ENCODE data around the gene SELENOH.

SELENOH gene

DNA sequence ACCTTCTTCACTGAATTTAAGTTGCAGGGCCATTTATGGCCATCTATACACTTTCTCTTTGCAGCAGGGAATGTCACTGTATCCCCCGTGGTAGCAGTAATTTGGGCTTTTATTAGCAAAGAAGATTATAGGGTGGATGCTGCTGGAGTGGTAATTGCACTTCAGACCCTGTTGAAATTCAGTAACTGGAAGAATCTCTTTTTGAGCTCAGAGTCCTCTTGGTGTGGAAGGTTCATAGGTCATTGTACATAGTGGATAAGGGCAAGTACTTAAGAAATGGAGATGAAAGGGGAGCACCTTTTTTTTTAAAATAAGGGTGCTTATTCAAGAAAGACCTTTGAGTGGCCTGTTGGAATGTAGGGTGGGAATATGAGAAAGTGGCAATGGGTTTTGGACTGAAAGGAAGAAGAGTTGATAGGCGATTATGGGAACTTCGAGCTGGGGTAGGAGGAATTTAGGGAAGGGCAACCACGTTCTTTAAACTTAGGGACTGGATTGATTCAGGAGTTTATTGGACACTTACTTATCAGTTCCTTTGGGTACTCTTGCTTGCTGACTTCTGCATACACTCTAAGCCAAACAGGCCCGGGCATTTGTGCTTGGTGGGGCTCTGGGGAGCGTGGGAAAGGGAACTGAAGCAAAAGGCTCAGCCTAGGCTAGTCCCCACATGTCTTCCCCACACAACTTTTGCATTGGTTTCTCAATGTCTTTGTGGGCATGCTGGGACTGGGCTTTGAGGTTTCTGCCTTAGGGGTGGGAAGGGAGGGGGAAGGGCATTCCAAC lies 46.8 kb downstream of the SELENOH start:
- Mint-ChIP-seq H3K36me3 (no peaks in the 10 kb centered on the region), H3K4me1 (peaks cover 30% of the 10 kb centered on the region), H3K4me3 (no peak overlapping the region), H3K9me3 (no peaks in the 10 kb centered on the region), H3K27me3 (no peaks in the 10 kb centered on the region), H3K27ac (no peak overlapping the region)

DNA sequence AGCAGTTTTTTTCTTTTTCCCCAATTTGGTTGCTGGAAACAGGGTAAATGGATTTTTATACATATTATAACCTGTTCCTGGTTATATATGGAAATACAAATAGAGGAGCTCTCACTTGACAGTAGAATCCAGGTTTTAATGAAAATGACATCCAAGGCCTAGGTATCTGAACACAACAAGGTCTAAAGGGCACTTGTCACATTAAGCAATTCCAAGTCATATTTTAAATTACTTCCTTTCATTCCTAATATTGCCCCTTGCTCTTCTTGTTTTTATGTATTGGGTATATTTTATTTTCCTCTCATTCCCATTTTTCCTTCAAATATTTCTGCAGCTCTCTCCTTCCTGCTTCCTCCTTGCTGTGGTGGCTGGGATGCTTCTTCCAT lies 47.4 kb downstream of the SELENOH start:
- no peaks in the 10 kb centered on the region for H3K36me3 Mint-ChIP-seq
- H3K27ac Mint-ChIP-seq = no peak overlapping the region
- no peak overlapping the region for H3K4me3 Mint-ChIP-seq
- H3K9me3 Mint-ChIP-seq = no peaks in the 10 kb centered on the region
- no peaks in the 10 kb centered on the region for H3K27me3 Mint-ChIP-seq
- H3K4me1 Mint-ChIP-seq = peaks cover 36% of the 10 kb centered on the region

DNA sequence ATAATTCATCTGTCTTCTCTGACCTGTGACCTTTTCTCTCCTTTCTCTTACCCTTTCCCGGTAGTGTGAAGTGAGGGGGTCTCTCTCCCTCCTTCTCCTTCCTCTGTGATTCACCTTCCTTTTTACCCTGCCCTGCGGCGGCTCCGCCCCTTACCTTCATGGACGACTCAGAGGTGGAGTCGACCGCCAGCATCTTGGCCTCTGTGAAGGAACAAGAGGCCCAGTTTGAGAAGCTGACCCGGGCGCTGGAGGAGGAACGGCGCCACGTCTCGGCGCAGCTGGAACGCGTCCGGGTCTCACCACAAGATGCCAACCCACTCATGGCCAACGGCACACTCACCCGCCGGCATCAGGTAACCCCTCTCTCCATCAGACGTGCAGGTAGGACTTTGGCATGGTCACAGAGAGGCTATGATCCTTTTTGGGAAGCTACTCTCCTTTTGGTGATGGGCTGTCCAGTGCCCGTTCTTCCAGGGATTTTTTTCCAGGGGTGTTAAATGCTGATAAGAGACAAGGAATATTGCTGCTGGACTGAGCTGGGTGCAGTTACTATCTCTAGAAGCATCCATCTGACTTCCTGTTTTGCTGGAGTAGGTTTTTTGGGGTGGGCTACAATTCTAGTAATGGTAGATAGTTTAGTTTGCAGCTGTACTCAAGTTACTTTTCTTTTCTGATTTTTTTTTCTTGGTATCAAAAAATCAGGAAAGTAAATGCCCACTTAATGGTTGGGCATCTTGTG lies 50.2 kb downstream of the SELENOH start:
- H3K4me3 Mint-ChIP-seq = peak overlapping the region; percentile 72
- H3K4me1 Mint-ChIP-seq = peaks cover 42% of the 10 kb centered on the region
- H3K27ac Mint-ChIP-seq = peak overlapping the region; percentile 93
- H3K36me3 Mint-ChIP-seq = peaks cover 4% of the 10 kb centered on the region
- no peaks in the 10 kb centered on the region for H3K9me3 Mint-ChIP-seq
- H3K27me3 Mint-ChIP-seq = no peaks in the 10 kb centered on the region

DNA sequence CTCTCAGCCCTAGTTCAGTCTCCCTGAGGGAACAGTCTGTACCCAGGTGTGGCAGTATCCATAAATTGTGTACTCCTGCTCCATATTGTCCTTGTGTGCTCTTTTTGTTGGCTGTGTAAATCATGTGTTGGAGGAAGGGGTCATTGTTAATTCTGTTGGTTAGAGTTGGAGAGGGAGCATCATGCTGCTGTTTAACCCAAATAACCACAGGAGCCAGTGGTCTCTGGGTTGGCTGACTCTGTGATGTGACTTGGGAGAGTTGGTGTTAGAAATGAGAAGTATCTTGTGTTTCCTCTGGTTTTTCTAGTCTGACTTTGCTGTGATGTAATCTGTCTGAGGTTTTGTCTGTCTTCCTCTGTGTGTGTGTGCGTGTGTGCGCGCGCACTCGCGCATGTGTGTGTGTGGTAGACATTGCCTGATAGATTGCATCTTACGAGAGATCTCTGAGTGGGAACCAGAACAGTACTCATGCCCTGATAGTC lies 50.8 kb downstream of the SELENOH start:
- H3K27me3 Mint-ChIP-seq = no peaks in the 10 kb centered on the region
- peaks cover 6% of the 10 kb centered on the region for H3K36me3 Mint-ChIP-seq
- H3K4me3 Mint-ChIP-seq = peak overlapping the region; percentile 72
- peaks cover 42% of the 10 kb centered on the region for H3K4me1 Mint-ChIP-seq
- no peaks in the 10 kb centered on the region for H3K9me3 Mint-ChIP-seq
- peak overlapping the region; percentile 93 for H3K27ac Mint-ChIP-seq

DNA sequence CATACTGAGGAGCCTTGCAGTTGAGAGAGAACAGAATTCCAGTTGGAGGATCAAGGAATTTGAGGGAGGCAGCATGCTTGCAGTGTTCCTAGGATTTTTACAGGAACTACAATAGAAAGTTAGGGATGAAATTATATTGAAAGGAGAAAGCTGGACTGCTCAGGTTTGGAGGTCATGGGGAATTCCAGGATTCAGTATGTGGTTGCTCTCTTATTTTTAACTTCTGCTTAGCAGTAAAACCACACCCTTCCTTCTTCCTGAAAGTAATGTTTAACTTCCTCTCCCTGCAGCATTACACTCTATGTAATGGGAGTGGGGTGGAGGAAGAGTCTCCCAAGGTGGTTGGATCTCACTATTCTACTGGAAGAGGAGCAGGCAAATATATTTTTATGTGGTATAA lies 51.6 kb downstream of the SELENOH start:
- Mint-ChIP-seq H3K9me3 (no peaks in the 10 kb centered on the region), H3K36me3 (peaks cover 6% of the 10 kb centered on the region), H3K27me3 (no peaks in the 10 kb centered on the region), H3K27ac (peak overlapping the region; percentile 97), H3K4me3 (peak overlapping the region; percentile 66), H3K4me1 (peaks cover 41% of the 10 kb centered on the region)
